Thyroid gland (tissue), 4 donors: Measurements from ENCODE around the gene MGAT5B.

Source experiments
- CTCF ChIP-seq, 6 experiments: fragments of 200-600 bp in 3 of 6; fragments of 450-650 bp in 3 of 6; sonication (generic) in 3 of 6; IDR thresholded peaks; one replicate each; pipeline ENCODE4 v1.5.1; 2016 to 2019; ENCODE audit warnings: antibody characterized with exemption in 6 of 6, mild to moderate bottlenecking in 2 of 6, inconsistent platforms in 1 of 6, moderate library complexity in 1 of 6
- POLR2A ChIP-seq, 2 donors: fragments of 450-650 bp; IDR thresholded peaks; one replicate each; pipeline ENCODE4 v1.6.1; 2017; ENCODE audit warnings: antibody characterized with exemption in 2 of 2, mild to moderate bottlenecking in 2 of 2, moderate library complexity in 1 of 2

GRCh38 chr17:76833747-76834146 lies 34.5 kb upstream of the MGAT5B start:
- TF ChIP-seq CTCF (IDR thresholded peaks at IDR 0.05) (no peak), POLR2A (IDR thresholded peaks at IDR 0.05) (no peak)
